ENCODE results near the gene NKRF. TPM values are rescaled to one million over a fixed set of nuclear protein-coding genes. Genes with fewer than 3 reads are reported as not detected.

The NKRF gene
- total RNA-seq, 1 donor from 2014 or later, result 11.6 TPM

- DNase-seq (ENCODE audit: low spot score in 2 of 2, unreplicated experiment in 2 of 2), result no peak
- no peak for TF ChIP-seq CTCF (IDR thresholded peaks at IDR 0.05; ENCODE audit: unreplicated experiment)
- Mint-ChIP-seq H3K27ac (no peak overlapping the region), H3K9me3 (peaks cover 18% of the 10 kb centered on the region), H3K4me3 (no peak overlapping the region), H3K27me3 (ENCODE audit: low read depth) (no peaks in the 10 kb centered on the region), H3K36me3 (peaks cover 2% of the 10 kb centered on the region), H3K4me1 (no peaks in the 10 kb centered on the region)
Observed at GRCh38 chrX:119583431-119584059, 22.7 kb downstream of the NKRF start.

GRCh38 chrX:119579414-119579813 lies 26.8 kb downstream of the NKRF start:
- H3K9me3 Mint-ChIP-seq, result peaks cover 11% of the 10 kb centered on the region
- no peaks in the 10 kb centered on the region for H3K27me3 Mint-ChIP-seq (ENCODE audit: low read depth)
- H3K36me3 Mint-ChIP-seq, result no peaks in the 10 kb centered on the region
- no peak overlapping the region for H3K4me3 Mint-ChIP-seq
- no peak for DNase-seq (ENCODE audit: low spot score in 2 of 2, unreplicated experiment in 2 of 2)
- no peak for TF ChIP-seq CTCF (IDR thresholded peaks at IDR 0.05; ENCODE audit: unreplicated experiment)
- H3K4me1 Mint-ChIP-seq, result peaks cover 5% of the 10 kb centered on the region
- H3K27ac Mint-ChIP-seq, result no peak overlapping the region

- H3K36me3 Mint-ChIP-seq, result peaks cover 6% of the 10 kb centered on the region
- H3K4me3 Mint-ChIP-seq, result peak within 1 kb of the TSS; percentile 91
- H3K4me1 Mint-ChIP-seq, result peaks cover 14% of the 10 kb centered on the region
- H3K9me3 Mint-ChIP-seq, result peaks cover 21% of the 10 kb centered on the region
- H3K27me3 Mint-ChIP-seq (ENCODE audit: low read depth), result no peaks in the 10 kb centered on the region
- TF ChIP-seq CTCF (IDR thresholded peaks at IDR 0.05; ENCODE audit: unreplicated experiment), result no peak
- H3K27ac Mint-ChIP-seq, result peak within 1 kb of the TSS; percentile 96
- peak; percentile 70 to 84 for DNase-seq (ENCODE audit: low spot score in 2 of 2, unreplicated experiment in 2 of 2)
Observed at GRCh38 chrX:119574394-119575266, 31.6 kb downstream of the NKRF start, which contains the start of gene UBE2A. UBE2A (plus strand) TSS chrX:119574563; CDS start chrX:119574712, 149 bp downstream.

GRCh38 chrX:119573840-119574393 lies 32.3 kb downstream of the NKRF start:
- Mint-ChIP-seq H3K27me3 (ENCODE audit: low read depth) (no peaks in the 10 kb centered on the region), H3K4me1 (peaks cover 14% of the 10 kb centered on the region), H3K27ac (peak overlapping the region; percentile 94), H3K4me3 (peak overlapping the region; percentile 91), H3K36me3 (peaks cover 6% of the 10 kb centered on the region), H3K9me3 (peaks cover 24% of the 10 kb centered on the region)
- no peak for TF ChIP-seq CTCF (IDR thresholded peaks at IDR 0.05; ENCODE audit: unreplicated experiment)
- DNase-seq (ENCODE audit: low spot score in 2 of 2, unreplicated experiment in 2 of 2), result no peak

- peak overlapping the region; percentile 94 for H3K27ac Mint-ChIP-seq
- H3K4me1 Mint-ChIP-seq, result peaks cover 14% of the 10 kb centered on the region
- no peak for TF ChIP-seq CTCF (IDR thresholded peaks at IDR 0.05; ENCODE audit: unreplicated experiment)
- no peaks in the 10 kb centered on the region for H3K27me3 Mint-ChIP-seq (ENCODE audit: low read depth)
- peaks cover 6% of the 10 kb centered on the region for H3K36me3 Mint-ChIP-seq
- DNase-seq (ENCODE audit: low spot score in 2 of 2, unreplicated experiment in 2 of 2), result no peak
- peak overlapping the region; percentile 91 for H3K4me3 Mint-ChIP-seq
- peaks cover 23% of the 10 kb centered on the region for H3K9me3 Mint-ChIP-seq
Observed at GRCh38 chrX:119573222-119573621, 33.0 kb downstream of the NKRF start.

Data from mesothelial cell of epicardium (in vitro differentiated cells).